K562 (cell line): ENCODE results near the gene AP3M1. TPM values are rescaled to one million over a fixed set of nuclear protein-coding genes. Genes with fewer than 3 reads are reported as not detected.
A peak's percentile ranks its signal among the peaks of the same experiment; 100 is the strongest.

Experiments
- AFF4 ChIP-seq: sonication (generic); formaldehyde crosslinking; IDR thresholded peaks from 2 replicates; pipeline ENCODE4 v1.8.0; 2023; ENCODE audit warnings: mild to moderate bottlenecking, missing genetic modification reagents
- ARNT ChIP-seq, 2 experiments: fragments of 450-650 bp; IDR thresholded peaks; 2 replicates each; pipeline ENCODE4 v1.6.1; 2016; ENCODE audit warnings: mild to moderate bottlenecking in 1 of 2
- CEBPZ ChIP-seq: fragments of 150-350 bp; IDR thresholded peaks from 2 replicates; pipeline ENCODE4 v1.6.1; 2014; ENCODE audit warnings: low read depth, mild to moderate bottlenecking, low read length, borderline replicate concordance
- CHD1 ChIP-seq: fragments of 200-600 bp; sonication (generic); IDR thresholded peaks from one replicate; pipeline ENCODE4 v1.6.1; 2012; ENCODE audit warnings: mild to moderate bottlenecking, moderate library complexity, low read length, inconsistent platforms
- E4F1 ChIP-seq: fragments of 250-450 bp; sonication (Bioruptor Pico); IDR thresholded peaks from 2 replicates; pipeline ENCODE4 v1.5.0; 2021; ENCODE audit warnings: mild to moderate bottlenecking, borderline replicate concordance
- EGR1 ChIP-seq: fragments of 450-650 bp; conservative IDR thresholded peaks from 2 replicates; pipeline ENCODE4 v1.6.1; 2017; ENCODE audit warnings: mild to moderate bottlenecking
- FIP1L1 ChIP-seq: fragments of 200-400 bp; formaldehyde crosslinking; IDR thresholded peaks from 2 replicates; pipeline ENCODE4 v1.6.1; 2018; ENCODE audit warnings: mild to moderate bottlenecking, low read depth, low read length; ENCODE audit not compliant: poor library complexity, severe bottlenecking
- HES1 ChIP-seq: fragments of 450-650 bp; IDR thresholded peaks from 2 replicates; pipeline ENCODE4 v1.6.1; 2016; ENCODE audit warnings: low read depth, mild to moderate bottlenecking, moderate library complexity
- MCM5 ChIP-seq: fragments of 450-650 bp; IDR thresholded peaks from 2 replicates; pipeline ENCODE4 v1.6.1; 2016; ENCODE audit warnings: low read depth
- MEF2D ChIP-seq: conservative IDR thresholded peaks from 2 replicates; pipeline ENCODE4 v1.6.1; 2016; ENCODE audit warnings: low read depth, missing genetic modification characterization, missing compliant biosample characterization
- RAD51 ChIP-seq: fragments of 450-650 bp; IDR thresholded peaks from 2 replicates; pipeline ENCODE4 v1.7.1; 2016; ENCODE audit warnings: low read depth, mild to moderate bottlenecking, borderline replicate concordance
- SMAD3 ChIP-seq: fragments of 450-650 bp; formaldehyde crosslinking; conservative IDR thresholded peaks from 2 replicates; pipeline ENCODE4 v1.4.0; 2020; ENCODE audit warnings: mild to moderate bottlenecking
- SMARCA4 ChIP-seq: fragments of 450-650 bp; IDR thresholded peaks from 2 replicates; pipeline ENCODE4 v1.6.1; 2016
- TFAM ChIP-seq: fragments of 250-450 bp; sonication (Bioruptor Pico); conservative IDR thresholded peaks from 2 replicates; pipeline ENCODE4 v1.5.0; 2021; ENCODE audit warnings: mild to moderate bottlenecking, moderate library complexity
- XRCC4 ChIP-seq: IDR thresholded peaks from one replicate; pipeline ENCODE4 v1.6.1; 2011; ENCODE audit not compliant: insufficient read depth, insufficient read length; ENCODE audit errors: extremely low read depth
- ZNF174 ChIP-seq: fragments of 250-450 bp; sonication (Bioruptor Pico); IDR thresholded peaks from 2 replicates; pipeline ENCODE4 v1.4.0; 2020; ENCODE audit warnings: mild to moderate bottlenecking
- ZNF445 ChIP-seq: fragments of 250-450 bp; sonication (Bioruptor Pico); IDR thresholded peaks from 2 replicates; pipeline ENCODE4 v1.4.0; 2020; ENCODE audit warnings: low read depth, mild to moderate bottlenecking, moderate library complexity
- ZNF695 ChIP-seq: fragments of 450-650 bp; formaldehyde crosslinking; IDR thresholded peaks from 2 replicates; pipeline ENCODE4 v1.4.0; 2020; ENCODE audit warnings: mild to moderate bottlenecking, moderate library complexity
- ZNF766 ChIP-seq: fragments of 200-800 bp; sonication (Bioruptor generic); conservative IDR thresholded peaks from 2 replicates; pipeline ENCODE4 v1.6.1; 2016; ENCODE audit warnings: missing genetic modification characterization, missing compliant biosample characterization
- polyA plus RNA-seq, 8 experiments: library from polyadenylated mRNA; depleted of rRNA in 4 of 8; stranded (reverse) in 5 of 8; unstranded in 3 of 8; fragments of >200 nt; fragmentation: Nextera tagmentation in 2 of 8; fragmentation: Illumina TruSeq in 1 of 8; extraction: Ambion mirVana in 2 of 8; extraction: Trizol in 1 of 8; gene quantifications; 2 replicates each; pipeline versions ENCODE4 v1.2.1 to v1.2.3, GENCODE V29; 2011 to 2014; ENCODE audit warnings: inconsistent platforms in 1 of 8, missing spikeins in 1 of 8
- total RNA-seq, 7 experiments: library from RNA; depleted of rRNA in 6 of 7; stranded (reverse); fragments of >200 nt in 6 of 7; fragmentation: Illumina TruSeq in 2 of 7; extraction: Trizol in 2 of 7; gene quantifications; 2 replicates each; pipeline versions ENCODE4 v1.2.1 to v1.2.3, GENCODE V29; 2011 to 2021; ENCODE audit warnings: low replicate concordance in 1 of 7

AP3M1 gene
- total and polyA plus RNA-seq, 9 of the 15 experiments (the other 6 are each of a cell fraction or from before 2014, with no cell fraction given): 44.3 to 135 (median 67.6) TPM

- TF ChIP-seq MCM5 (no peak), CEBPZ (no peak), ZNF445 (CRISPR knock-in tag) (no peak), SMAD3 (CRISPR knock-in tag) (no peak), RAD51 (peak; percentile 24; the same call in 1 of the 2 replicates), E4F1 (no peak), XRCC4 (no peak), HES1 (0 out of 2 replicates have a peak, but pooled peaks have one; percentile 47), ZNF766 (CRISPR knock-in tag) (no peak), EGR1 (peak; percentile 69), TFAM (no peak), FIP1L1 (no peak), ZNF695 (CRISPR knock-in tag) (no peak), MEF2D (tag) (no peak), ARNT (IDR thresholded peaks at IDR 0.05) (no peak), AFF4 (CRISPR knock-in tag) (no peak), CHD1 (no peak), SMARCA4 (peak; percentile 39; the same call in 1 of the 2 replicates), ZNF174 (no peak)
Observed at GRCh38 chr10:74177140-74177677, 26.6 kb upstream of the AP3M1 start (continued).
